ENCODE data around the gene ANAPC4.
"Not testable (repeated sequence)": the region's sequence is repeated elsewhere in the genome, so short reads cannot be mapped to it uniquely, and the experiment has no call there.

DNA sequence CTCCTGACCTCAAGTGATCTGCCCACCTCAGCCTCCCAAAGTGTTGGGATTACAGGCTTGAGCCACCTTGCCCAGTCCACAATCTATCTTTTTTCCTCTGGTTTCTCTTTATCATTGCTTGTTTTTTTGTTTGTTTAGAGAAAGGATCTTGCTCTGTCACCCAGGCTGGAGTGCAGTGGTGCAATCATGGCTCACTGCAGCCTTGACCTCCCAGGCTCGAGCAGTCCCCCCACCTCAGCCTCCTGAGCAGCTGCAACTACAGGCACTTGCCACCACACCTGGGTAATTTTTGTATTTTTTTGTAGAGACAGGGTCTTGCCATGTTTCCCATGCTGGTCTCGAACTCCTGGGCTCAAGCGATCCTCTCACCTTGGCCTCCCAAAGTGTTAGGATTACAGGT lies 48.6 kb upstream of the ANAPC4 start:
- not testable (repeated sequence) for TF ChIP-seq CTCF, POLR2AphosphoS5, POLR2A (IDR thresholded peaks at IDR 0.05)

Measured in upper lobe of left lung (tissue), 4 donors.